HCT116 (cell line): ENCODE measurements around the gene NFIX. TPM values are rescaled to one million over a fixed set of nuclear protein-coding genes. Genes with fewer than 3 reads are reported as not detected.

Source experiments
- ATAC-seq: fragments of 200-7000 bp; cut with Tn5 transposase; 2 replicates; pipeline ENCODE4 v1.9.1; 2020; ENCODE audit warnings: mild to moderate bottlenecking, moderate library complexity
- BruUV-seq: library from RNA; stranded (reverse); fragments of 400-500 nt; replicated peaks from 2 replicates; lab custom pipeline; 2021; lab: Mats Ljungman, UMichigan
- CTCF ChIA-PET: fragments of 300-600 bp; sonication (Branson Sonifier 250); formaldehyde crosslinking; loops from one replicate; lab custom pipeline; 2021; ENCODE audit warnings: antibody characterized with exemption; lab: Charles Lee
- POLR2A ChIA-PET: fragments of 300-600, 350-600 bp; sonication (Branson Sonifier 250); formaldehyde crosslinking; loops from one replicate; lab custom pipeline; 2021; ENCODE audit warnings: antibody characterized with exemption; lab: Charles Lee
- RAD21 ChIA-PET, 2 experiments: fragments of 300-600 bp; sonication (Branson Sonifier 250); formaldehyde crosslinking; loops; one replicate each; lab custom pipeline; 2023; ENCODE audit warnings: low total read pairs in 2 of 2; ENCODE audit not compliant: uncharacterized antibody in 2 of 2, unreplicated experiment in 2 of 2, low non-redundant PET in 1 of 2; lab: Charles Lee
- DNase-seq: peaks from one replicate; pipeline ENCODE4 v3.0.0-alpha.2; 2010; ENCODE audit warnings: low read depth, low spot score
- H2AFZ ChIP-seq: fragments of 200-600 bp; shearing (Covaris generic), sonication (generic); 2 replicates; pipeline ENCODE4 v1.6.1; 2017; ENCODE audit warnings: low read depth, mixed run types, mixed read lengths, antibody characterized with exemption, low read length; ENCODE audit not compliant: poor library complexity, severe bottlenecking
- H3K27ac ChIP-seq: 2 replicates; pipeline ENCODE4 v1.5.1; 2012; ENCODE audit warnings: low read depth, low read length
- H3K27me3 ChIP-seq: fragments of 200-600 bp; sonication (generic); 2 replicates; pipeline ENCODE4 v1.6.1; 2016; ENCODE audit warnings: mixed run types, low read length, mixed read lengths; ENCODE audit not compliant: insufficient read depth
- H3K36me3 ChIP-seq, 2 experiments: fragments of 200-500 bp in 1 of 2; fragments of 200-600 bp in 1 of 2; sonication (Bioruptor generic) in 1 of 2; sonication (generic) in 1 of 2; 2 replicates each; pipeline versions ENCODE4 v1.5.1 to v1.6.1; 2014 to 2016; ENCODE audit warnings: low read length in 2 of 2, inconsistent platforms in 1 of 2, mixed read lengths in 1 of 2, mixed run types in 1 of 2; ENCODE audit not compliant: insufficient read depth in 2 of 2, control insufficient read depth in 1 of 2
- H3K4me1 ChIP-seq, 2 experiments: fragments of 200-600 bp in 1 of 2; sonication (generic) in 1 of 2; 2 replicates each; pipeline versions ENCODE4 v1.5.1 to v1.6.1; 2012 to 2017; ENCODE audit warnings: low read length in 2 of 2, inconsistent platforms in 1 of 2, mild to moderate bottlenecking in 1 of 2, mixed read lengths in 1 of 2, mixed run types in 1 of 2, moderate library complexity in 1 of 2; ENCODE audit not compliant: insufficient read depth in 2 of 2, control insufficient read depth in 1 of 2
- H3K4me2 ChIP-seq: fragments of 200-600 bp; sonication (generic); 2 replicates; pipeline ENCODE4 v1.6.1; 2017; ENCODE audit warnings: mixed run types, low read length, mixed read lengths
- H3K4me3 ChIP-seq, 2 experiments: fragments of 200-600 bp in 1 of 2; sonication (generic) in 1 of 2; replicated peaks in 1 of 2; 2 replicates each; pipeline ENCODE4 v1.5.1; 2011 to 2016; ENCODE audit warnings: low read length in 2 of 2, control low read depth in 1 of 2, low read depth in 1 of 2, mild to moderate bottlenecking in 1 of 2, mixed read lengths in 1 of 2, mixed run types in 1 of 2
- H3K79me2 ChIP-seq: fragments of 200-600 bp; sonication (generic); 2 replicates; pipeline ENCODE4 v1.6.1; 2017; ENCODE audit warnings: mild to moderate bottlenecking, mixed run types, low read length, moderate library complexity, mixed read lengths; ENCODE audit not compliant: insufficient read depth
- H3K9ac ChIP-seq: fragments of 200-600 bp; sonication (generic); 2 replicates; pipeline ENCODE4 v1.6.1; 2016; ENCODE audit warnings: low read length, mixed read lengths
- H3K9me2 ChIP-seq: fragments of 200-600 bp; sonication (generic), shearing (Covaris generic); 2 replicates; pipeline ENCODE4 v1.6.1; 2017; ENCODE audit warnings: mixed run types, mild to moderate bottlenecking, moderate library complexity; ENCODE audit not compliant: insufficient read depth
- H3K9me3 ChIP-seq, 2 experiments: fragments of 200-500 bp in 1 of 2; fragments of 200-600 bp in 1 of 2; sonication (Bioruptor generic) in 1 of 2; sonication (generic) in 1 of 2; 2 replicates each; pipeline ENCODE4 v1.6.1; 2014 to 2017; ENCODE audit warnings: low read length in 2 of 2, mixed read lengths in 2 of 2, inconsistent platforms in 1 of 2, low read depth in 1 of 2, mild to moderate bottlenecking in 1 of 2, mixed run types in 1 of 2, moderate library complexity in 1 of 2; ENCODE audit not compliant: control insufficient read depth in 1 of 2, insufficient read depth in 1 of 2
- H4K20me1 ChIP-seq: fragments of 200-600 bp; sonication (generic), shearing (Covaris generic); 2 replicates; pipeline ENCODE4 v1.6.1; 2017; ENCODE audit warnings: mixed run types, mild to moderate bottlenecking, moderate library complexity; ENCODE audit not compliant: insufficient read depth
- CEBPB ChIP-seq: IDR thresholded peaks from 2 replicates; pipeline ENCODE4 v1.6.1; 2012; ENCODE audit warnings: low read depth
- CTCF ChIP-seq, 3 experiments: fragments of 200-600 bp in 1 of 3; sonication (generic) in 1 of 3; IDR thresholded peaks in 2 of 3; conservative IDR thresholded peaks in 1 of 3; 2 replicates each; pipeline ENCODE4 v1.5.1; 2012 to 2017; ENCODE audit warnings: low read depth in 2 of 3, low read length in 2 of 3, antibody characterized with exemption in 1 of 3, borderline replicate concordance in 1 of 3, control low read depth in 1 of 3, mild to moderate bottlenecking in 1 of 3, mixed read lengths in 1 of 3, mixed run types in 1 of 3, moderate library complexity in 1 of 3; ENCODE audit not compliant: insufficient read depth in 1 of 3
- EGR1 ChIP-seq: IDR thresholded peaks from 2 replicates; pipeline ENCODE4 v1.6.1; 2012; ENCODE audit warnings: low read depth
- ELF1 ChIP-seq: IDR thresholded peaks from 2 replicates; pipeline ENCODE4 v1.6.1; 2012; ENCODE audit warnings: low read depth, borderline replicate concordance
- EZH2 ChIP-seq: fragments of 200-600 bp; sonication (generic); IDR thresholded peaks from 2 replicates; pipeline ENCODE4 v1.6.1; 2017; ENCODE audit warnings: antibody characterized with exemption, mixed run types
- MAX ChIP-seq: IDR thresholded peaks from 2 replicates; pipeline ENCODE4 v1.6.1; 2012
- REST ChIP-seq: IDR thresholded peaks from 2 replicates; pipeline ENCODE4 v1.6.1; 2012; ENCODE audit warnings: low read depth
- SIN3A ChIP-seq: IDR thresholded peaks from 2 replicates; pipeline ENCODE4 v1.6.1; 2012; ENCODE audit warnings: low read depth
- YY1 ChIP-seq: IDR thresholded peaks from 2 replicates; pipeline ENCODE4 v1.6.1; 2011; ENCODE audit warnings: low read length, low read depth, moderate library complexity, mild to moderate bottlenecking; ENCODE audit not compliant: insufficient replicate concordance; ENCODE audit errors: extremely low read depth
- intact Hi-C: fragments of 100-400 bp; cut with micrococcal nuclease; formaldehyde crosslinking; loops from 2 replicates; pipeline ENCODE4 v1.10.0; 2022
- total RNA-seq: library from RNA; stranded (reverse); gene quantifications from one replicate; pipeline ENCODE4 v1.2.1, GENCODE V29; 2021; ENCODE audit not compliant: unreplicated experiment

The NFIX gene
- total RNA-seq, 1 experiment from 2014 or later = 34.8 TPM

- ChIA-PET RAD21 (no interaction called here), POLR2A (no interaction called here), CTCF (interaction anchor here (1.6 kb wide), 1 partner anchor 13 kb away, joined by 6 read pairs; no protein-coding TSS in a partner anchor)
- Histone ChIP-seq H4K20me1 (no peaks in the 10 kb centered on the region; the same call in 1 of the 2 replicates), H3K27ac (no peak overlapping the region), H3K4me2 (no peak overlapping the region), H3K79me2 (peaks cover 77% of the 10 kb centered on the region), H3K36me3 (peaks cover 31 to 52% of the 10 kb centered on the region in 2 experiments), H3K27me3 (no peaks in the 10 kb centered on the region), H3K9me2 (no peaks in the 10 kb centered on the region), H3K4me1 (peaks cover 9 to 26% of the 10 kb centered on the region in 2 experiments), H3K4me3 (no peak overlapping the region), H3K9ac (no peak overlapping the region), H2AFZ (no peak overlapping the region), H3K9me3 (no peaks in the 10 kb centered on the region)
- ATAC-seq = no peak
- intact Hi-C loops = no loop called here
- no TSS peak for BruUV-seq
- no peak for TF ChIP-seq REST
- no peak for TF ChIP-seq EGR1
- TF ChIP-seq EZH2 = no peak
- TF ChIP-seq CEBPB = no peak
- no peak for TF ChIP-seq YY1
- no peak for TF ChIP-seq SIN3A
- TF ChIP-seq MAX = no peak
- TF ChIP-seq ELF1 = no peak
- TF ChIP-seq CTCF (IDR thresholded peaks at IDR 0.05 in 2 of 3, conservative IDR thresholded peaks at IDR 0.05 in 1 of 3; ENCODE audit: borderline replicate concordance in 1 of 3, insufficient read depth in 1 of 3, low read depth in 2 of 3, low read length in 2 of 3) = no peak
- no peak for DNase-seq
Measured at GRCh38 chr19:12952488-12953137, 42.7 kb upstream of the NFIX start.
